ENCODE data around the gene TBC1D22B.
A peak's percentile ranks its signal among the peaks of the same experiment; 100 is the strongest.

TBC1D22B gene

DNA sequence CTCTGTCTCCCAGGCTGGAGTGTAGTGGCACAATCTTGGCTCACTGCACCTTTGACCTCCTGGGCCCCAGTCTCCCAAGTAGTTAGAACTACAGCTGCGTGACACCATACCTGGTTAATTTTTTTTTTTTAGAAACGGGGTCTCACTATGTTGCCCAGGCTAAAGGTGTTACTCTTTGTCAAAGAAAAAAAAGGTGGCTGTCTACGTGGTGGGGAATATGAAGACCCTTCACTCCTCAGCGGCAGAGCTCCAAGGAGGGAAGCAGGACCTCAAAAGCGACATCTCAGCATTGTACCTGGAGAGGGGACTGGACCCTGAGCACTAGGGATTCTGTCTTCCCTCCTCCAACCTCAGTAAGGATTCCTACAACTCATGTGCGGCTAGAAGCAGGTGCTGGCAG is 16.4 kb upstream of the TBC1D22B start:
- DNase-seq: no peak

DNA sequence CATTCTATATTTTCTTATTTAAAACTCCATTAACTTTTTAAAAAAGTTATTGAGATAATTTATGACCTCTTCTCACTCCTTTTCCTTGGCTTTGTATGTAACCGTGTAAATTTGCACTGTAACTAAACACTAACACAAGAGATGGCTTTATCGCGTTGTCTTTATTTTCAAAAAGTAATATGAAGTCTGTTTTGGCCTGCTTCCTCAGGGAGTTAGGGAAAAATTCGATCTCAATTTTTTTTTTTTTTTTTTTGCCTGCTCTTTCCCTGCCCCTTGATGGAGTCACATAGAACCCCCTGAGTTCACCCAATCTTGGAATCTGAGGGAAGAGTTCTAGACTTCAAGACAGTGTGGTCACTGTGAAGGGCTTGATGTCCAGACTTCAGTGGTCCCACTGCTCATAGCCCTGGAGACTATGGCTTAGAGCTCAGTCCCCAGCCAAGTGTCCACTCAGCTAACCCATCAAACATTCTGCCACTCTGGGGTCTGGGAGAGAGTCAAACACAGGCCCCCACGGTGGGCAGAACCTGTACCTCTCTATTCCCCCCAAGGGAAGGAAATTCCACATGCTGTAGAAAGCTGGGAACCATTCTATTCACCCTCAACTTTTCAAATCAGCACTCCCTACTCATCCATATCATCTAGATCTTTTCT is 15.7 kb upstream of the TBC1D22B start:
- DNase-seq: no peak

- DNase-seq: no peak
These were observed 15.0 kb upstream of the TBC1D22B start for GRCh38 chr6:37242429-37243052.

GRCh38 chr6:37243131-37243815 is 14.3 kb upstream of the TBC1D22B start:
- DNase-seq: no peak

GRCh38 chr6:37243816-37244370 is 13.7 kb upstream of the TBC1D22B start:
- DNase-seq: no peak

DNA sequence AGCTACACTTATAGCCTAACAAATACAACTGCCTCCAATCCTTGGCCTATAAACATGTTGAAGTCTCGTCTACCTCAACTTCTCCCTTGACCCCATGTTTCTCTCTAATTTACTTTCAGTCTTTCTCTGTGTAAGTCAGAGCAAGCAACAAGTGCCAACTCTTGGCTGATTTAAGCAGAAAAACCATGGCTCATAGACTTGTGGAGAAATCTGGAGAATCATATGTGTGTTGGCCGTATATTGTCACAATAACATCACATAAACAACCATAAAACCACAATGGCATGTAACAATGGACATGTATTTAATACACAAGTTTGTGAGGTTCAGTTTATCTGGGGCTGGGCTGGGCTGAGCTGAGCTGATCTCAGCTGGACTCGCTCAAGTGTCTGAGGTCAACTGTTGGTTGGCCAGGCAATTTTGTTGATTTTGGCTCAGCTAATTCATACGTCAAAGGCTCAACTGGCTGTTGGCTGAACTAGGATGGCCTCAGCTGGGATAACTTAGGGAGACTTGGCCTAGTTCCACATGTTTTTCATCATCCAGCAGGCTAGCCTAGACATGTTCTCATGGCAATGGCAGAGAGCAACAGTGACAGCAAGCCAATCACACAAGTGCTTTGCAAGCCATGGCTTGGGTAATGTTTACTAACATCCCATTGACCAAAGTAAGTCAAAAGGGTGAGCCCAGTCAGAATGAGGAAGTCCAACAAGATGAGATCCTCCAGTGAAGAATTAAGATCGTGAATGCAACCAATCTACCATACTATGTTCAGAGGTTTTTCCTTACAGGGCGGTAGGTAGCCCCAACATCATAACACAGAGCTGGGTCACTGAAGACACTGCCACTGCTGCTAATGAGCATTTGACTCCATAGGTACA is 12.9 kb upstream of the TBC1D22B start:
- DNase-seq: peak; percentile 65

GRCh38 chr6:37251211-37251780 is 6.3 kb upstream of the TBC1D22B start:
- DNase-seq: no peak

- DNase-seq: no peak
These were observed 4.0 kb upstream of the TBC1D22B start for GRCh38 chr6:37253486-37254007.

DNA sequence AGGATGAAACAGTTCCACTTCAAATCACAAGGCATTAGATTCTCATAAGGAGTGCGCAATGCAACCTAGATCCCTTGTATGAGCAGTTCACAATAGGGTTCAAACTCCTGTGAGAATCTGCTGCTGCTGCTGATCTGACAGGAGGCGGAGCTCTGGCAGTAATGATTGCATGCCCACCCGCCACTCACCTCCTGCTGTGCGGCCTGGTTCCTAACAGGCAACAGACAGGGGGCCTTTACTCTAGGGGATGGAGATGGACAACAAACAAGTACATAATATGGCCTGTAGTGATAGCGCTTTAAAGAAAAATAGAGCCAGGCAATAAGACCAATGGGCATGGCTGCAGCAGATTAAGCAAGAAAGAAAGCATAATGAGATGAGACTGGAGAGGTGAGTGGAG is 2.7 kb upstream of the TBC1D22B start:
- DNase-seq: no peak

GRCh38 chr6:37256692-37257319 is 766 bp upstream of the TBC1D22B start:
- no peak for DNase-seq

GRCh38 chr6:37257320-37257633 is 295 bp upstream of the TBC1D22B start:
- DNase-seq: no peak

DNA sequence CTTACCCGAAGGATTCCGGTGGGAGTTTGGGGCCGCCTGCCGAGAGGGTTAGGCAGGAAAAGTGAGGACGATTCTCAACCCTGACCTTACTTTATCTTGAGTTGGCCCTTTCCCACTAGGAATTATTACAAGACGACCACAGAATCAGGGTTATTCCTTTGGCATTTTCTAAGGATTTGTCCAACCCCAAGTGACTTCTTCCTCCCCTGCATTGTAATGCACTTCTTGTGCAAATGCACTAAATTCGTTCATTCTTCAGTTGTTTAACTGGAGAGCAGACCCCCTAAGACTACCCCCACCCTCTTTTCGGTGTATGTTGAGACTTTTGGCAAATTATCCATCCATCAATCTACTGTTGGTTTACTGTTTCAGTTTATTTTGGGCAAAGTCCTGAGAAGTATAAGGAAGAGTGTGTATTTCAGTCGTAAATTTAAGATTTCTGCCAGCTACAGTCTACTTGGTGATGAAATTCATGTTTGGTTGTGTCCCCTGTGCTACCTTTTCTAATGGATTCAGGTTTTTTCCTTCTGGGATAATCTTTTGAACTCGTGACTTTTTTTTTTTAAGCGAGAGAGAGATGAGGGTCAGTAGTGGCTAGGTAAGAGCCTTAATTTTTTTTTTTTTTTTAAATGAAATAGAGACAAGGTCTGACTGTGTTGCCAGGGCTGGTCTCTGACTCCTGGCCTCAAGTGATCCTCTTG is 983 bp downstream of the TBC1D22B start:
- no peak for DNase-seq

- DNase-seq: no peak
These were observed 1.6 kb downstream of the TBC1D22B start for GRCh38 chr6:37259191-37259590.

- no peak for DNase-seq
These were observed 2.5 kb downstream of the TBC1D22B start for GRCh38 chr6:37260040-37260439.

GRCh38 chr6:37260444-37260843 is 2.9 kb downstream of the TBC1D22B start:
- no peak for DNase-seq

GRCh38 chr6:37261198-37261597 is 3.6 kb downstream of the TBC1D22B start:
- DNase-seq: no peak

DNA sequence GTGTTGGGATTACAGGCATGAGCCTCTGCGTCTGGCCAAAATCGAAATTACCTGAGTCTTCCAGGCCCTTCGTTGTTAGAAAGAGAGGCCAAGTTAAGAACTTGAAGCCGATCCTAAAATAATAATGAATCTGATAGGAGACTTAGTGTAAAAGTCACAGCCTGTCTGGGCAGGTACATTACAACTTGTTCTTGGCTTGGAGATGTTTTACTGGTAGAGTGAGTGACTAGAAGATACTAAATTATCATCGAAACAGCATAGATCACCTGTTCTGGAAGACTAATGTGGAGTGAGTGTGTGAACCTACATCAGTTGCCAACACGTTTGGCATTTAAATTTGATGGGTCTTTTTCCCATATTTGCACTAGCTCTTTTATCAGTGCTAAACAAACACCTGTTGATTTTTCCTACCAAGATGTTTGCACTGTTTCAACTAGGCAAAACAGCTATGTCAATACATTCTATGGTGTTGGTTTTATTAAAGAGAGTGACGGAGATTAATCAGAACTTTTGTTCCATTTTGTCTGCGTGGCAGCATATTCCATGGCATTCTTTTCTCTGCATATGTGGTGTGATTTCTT is 5.0 kb downstream of the TBC1D22B start:
- no peak for DNase-seq

- no peak for DNase-seq
These were observed 7.4 kb downstream of the TBC1D22B start for GRCh38 chr6:37265001-37265400.

DNA sequence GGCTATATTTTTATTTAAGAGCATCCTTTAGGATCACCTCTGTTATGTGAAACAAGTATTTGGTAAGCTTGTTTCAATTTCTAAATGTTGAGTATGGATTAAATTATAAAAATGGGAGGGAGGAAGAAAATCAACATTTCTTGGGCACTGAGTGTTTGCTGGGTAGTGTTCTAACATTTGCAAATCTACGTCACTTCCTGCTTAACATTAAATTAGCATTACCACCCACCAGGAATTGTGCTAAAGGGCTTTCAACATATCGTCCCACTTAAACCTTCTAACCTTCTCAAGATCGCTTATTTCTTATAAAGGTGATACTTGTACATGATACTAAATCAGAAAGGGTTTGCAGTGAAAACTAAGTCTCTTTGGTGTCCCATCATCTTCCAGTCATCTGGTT is 8.3 kb downstream of the TBC1D22B start:
- no peak for DNase-seq

GRCh38 chr6:37269105-37269504 is 11.5 kb downstream of the TBC1D22B start:
- DNase-seq: no peak
